DMS114 treated with DMSO at 0.1 percent for 48 hours (cell line): ENCODE data around the gene KCNIP4.

Experiments
- DNase-seq: peaks from one replicate; lab custom pipeline; 2025; ENCODE audit not compliant: unreplicated experiment; lab: John Stamatoyannopoulos, UW

KCNIP4 gene

DNA sequence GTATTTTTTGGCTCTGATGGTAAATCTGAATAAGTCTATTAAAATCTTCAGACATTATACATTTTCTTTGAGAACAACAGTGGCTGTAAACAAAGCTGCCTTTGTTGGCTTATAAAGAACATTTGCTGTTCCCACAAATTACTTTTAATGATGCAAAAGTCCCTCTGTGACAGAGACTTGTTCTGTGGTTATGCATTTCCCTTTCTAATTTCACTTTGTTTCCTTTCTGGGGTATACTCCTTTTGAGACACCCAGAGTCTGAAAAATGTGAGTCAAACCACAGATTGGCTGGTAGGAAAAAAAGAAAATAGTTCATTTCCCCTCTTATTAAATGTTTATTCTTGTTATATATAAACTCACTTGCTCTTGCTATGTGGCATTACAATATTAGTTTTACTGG is 845.9 kb downstream of the KCNIP4 start:
- DNase-seq: no peak

DNA sequence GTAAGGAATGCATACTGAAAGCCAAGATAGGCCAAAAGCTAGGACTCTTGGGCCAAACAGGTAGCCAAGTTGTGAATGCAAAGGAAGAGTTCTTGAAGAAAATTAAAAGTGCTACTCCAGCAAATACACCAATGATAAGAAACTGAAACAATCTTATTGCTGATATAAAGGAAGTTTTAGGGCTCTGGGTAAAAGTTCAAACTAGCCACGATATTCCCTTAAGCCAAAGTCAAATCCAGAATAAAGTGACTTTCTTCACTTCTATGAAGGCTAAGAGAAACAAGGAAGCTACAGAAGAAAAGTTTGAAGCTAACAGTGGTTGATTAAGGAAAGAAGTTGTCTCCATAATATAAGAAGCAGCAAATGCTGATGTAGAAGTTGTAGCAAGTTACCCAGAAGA is 850.7 kb downstream of the KCNIP4 start:
- no peak for DNase-seq

DNA sequence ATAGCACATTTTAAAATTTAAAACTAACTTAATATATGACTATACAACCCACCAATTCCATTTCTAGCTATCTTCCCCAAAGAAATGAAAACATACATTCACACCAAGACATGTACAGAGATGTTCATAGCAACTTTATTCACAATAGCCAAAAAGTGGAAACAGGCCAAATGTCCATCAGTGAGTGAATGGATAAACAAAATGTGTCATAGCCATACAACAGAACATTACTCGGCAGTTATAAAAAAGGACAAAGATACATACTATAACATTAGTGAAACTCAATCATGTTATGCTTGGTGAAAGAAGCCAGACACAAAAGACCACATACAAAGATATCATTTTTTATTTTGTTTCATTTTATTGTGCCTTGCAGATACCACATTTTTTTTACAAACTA is 851.5 kb downstream of the KCNIP4 start:
- DNase-seq: no peak

DNA sequence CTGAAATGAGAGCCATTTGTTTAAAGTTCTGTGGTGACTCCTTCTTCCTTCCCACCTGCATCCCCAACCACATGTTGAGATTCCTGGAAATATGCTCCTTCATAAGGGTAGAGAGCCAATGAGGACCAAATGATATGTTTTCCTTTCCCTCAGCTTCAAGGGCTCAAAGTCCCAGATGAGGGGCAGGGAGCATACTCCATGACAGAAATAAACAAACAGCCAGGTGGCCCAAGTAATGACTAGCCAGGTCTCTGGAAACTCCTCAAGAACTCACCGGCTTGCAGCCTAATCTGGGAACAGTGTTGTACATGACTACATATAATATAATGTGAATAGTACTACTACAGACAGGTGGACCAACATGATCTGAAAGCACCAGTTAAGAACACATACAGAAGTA is 856.0 kb downstream of the KCNIP4 start:
- no peak for DNase-seq

DNA sequence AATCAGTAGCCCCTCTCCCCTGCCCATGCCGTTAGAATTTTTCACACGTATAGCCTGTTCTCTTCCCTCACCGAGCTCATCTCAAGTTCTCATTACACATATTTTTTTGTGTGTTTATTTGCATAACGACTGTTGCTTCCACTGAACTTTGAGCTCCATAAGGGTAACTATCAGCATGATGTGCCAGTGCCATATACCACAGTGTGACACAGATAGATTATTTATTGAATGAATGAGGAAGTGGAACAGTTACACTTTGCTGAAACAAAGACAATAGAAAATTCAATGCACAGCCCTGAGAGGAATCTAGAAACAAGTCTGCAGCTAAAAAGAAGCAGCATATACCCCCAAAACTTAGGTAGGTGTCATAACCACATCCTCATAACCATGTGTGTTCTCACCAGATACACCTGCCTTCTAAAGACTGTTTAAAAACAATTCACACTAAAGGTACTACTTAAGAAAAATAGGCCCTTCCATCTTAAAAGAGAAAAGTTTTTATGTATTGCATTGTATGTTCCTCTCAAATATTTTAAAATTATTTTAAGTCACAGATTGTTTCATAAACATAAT is 858.4 kb downstream of the KCNIP4 start:
- DNase-seq: no peak

DNA sequence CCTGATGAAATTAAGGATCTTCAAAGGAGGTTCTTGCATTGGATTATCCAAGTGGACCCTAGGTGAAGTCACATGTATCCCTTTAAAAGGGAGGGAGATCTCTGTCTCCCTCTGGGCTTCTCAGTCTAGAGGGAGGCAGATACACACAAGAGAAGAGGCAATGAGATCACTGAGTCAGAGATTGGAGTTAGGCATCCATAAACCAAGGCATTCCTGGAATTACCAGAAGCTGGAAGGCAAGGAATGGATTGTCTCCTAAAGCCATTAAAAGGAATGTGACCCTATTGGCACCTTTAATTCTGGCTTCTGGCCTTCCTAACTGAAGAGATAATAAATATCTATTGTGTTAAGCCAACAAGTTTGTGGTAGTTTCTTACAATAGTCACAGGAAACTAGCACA is 865.2 kb downstream of the KCNIP4 start:
- no peak for DNase-seq

DNA sequence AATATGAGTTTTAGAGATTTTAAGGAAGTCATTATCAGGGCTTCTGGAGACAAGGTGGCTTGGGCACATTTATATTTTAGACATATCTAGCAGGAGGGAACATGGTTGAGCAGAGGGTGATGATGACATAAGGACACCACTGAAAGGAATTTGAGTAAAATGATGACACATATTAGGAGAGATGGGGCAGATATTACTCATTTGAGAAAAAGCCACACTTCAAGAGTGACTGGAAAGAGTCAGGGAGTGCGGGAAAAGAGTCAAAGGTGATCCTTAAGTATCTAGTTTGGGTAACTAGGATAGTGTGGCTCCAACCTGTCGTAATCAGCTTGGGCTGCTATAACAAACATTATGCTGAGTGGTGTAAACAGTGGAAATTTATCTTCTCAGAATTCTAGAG is 870.6 kb downstream of the KCNIP4 start:
- no peak for DNase-seq

DNA sequence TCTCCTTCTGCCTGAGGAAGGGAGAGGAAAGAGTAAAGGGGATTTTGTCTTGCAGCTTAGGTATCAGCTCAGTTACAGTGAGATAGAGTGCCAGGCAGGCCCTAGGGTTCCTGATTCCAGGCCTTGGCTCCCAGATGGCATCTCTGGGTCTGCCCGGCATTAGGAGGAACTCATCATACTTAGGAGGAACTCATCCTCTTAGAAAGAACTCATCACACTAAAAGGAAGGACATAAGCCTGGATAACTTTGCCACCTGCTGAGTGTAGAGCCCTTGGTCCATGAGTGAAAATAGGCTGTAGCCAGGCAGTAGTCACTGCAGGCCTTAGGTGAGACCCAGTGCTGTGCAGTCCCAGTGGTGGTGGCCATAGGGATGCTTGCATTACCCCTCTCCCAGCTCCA is 881.2 kb downstream of the KCNIP4 start:
- DNase-seq: no peak

DNA sequence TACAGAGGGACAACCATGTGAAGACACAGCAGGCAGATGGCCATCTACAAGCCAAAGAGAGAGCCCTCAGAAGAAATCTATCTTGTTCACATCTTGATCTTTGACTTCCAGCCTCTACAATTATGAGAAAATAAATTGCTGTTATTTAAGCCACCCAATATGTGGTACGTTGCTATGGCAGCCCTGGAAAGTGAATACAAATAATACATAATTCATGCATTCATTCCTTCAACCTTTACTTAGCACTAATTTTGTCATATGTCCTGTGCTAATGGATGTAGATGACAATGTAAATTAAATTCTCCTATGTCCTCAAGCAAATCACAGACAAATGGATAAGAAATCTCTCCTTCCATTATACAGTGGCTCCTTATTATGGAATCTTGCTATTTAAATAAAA is 886.7 kb downstream of the KCNIP4 start:
- DNase-seq: no peak

DNA sequence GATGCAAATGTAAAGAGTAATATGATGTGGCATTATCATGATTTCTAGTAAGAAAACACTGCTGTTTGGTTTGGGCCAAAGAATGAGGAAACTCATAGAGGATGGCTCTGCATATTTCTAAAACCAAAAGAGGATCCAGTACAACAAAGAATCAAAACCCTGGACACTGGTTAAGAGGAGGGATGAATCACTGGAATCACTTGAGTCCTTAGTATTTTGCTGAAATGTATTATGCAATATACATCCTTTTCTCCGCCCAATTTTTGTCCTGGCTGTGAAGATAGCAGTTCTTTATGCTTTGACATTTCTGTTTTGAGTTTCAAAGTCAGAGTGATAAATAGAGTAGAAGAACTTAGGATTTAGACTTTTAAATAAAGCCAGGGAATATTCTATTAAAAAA is 902.4 kb downstream of the KCNIP4 start:
- no peak for DNase-seq

DNA sequence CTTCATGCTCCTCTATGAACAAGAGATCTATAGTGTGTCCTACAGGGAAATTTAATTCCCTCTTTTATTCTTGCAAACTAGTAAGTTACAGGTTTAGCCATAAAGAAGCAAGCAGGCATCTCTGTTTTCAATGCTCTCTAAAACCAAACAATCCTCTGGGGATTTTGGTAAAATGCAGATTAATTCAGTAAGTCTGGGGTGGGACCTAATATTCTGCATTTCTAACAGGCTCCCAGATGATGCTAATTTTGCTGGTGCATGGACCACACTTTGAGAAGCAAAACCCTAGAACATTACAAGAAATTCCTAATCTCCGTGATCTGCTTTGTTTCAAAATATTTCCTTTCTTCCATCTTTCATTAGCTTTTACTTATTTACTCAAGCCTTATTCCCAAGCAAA is 903.5 kb downstream of the KCNIP4 start:
- DNase-seq: no peak

DNA sequence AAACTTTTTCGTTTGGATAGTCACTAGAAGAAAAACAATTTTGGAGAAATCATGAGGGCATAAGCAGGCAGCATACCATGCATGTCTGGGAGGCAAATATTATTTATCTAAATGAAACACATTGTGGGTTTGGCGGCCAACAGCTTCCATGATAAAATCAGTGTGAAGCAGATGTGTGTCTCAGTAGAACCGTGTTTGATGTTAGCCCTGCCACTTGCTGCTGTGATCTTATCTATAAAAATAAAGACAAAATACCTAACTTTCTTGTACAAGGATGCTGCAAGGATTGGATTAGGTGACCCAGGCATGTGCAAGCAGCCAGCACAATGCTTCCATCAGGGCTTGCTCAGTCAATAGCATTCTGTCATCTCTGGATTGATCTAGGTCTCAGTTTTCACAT is 906.9 kb downstream of the KCNIP4 start:
- DNase-seq: no peak

DNA sequence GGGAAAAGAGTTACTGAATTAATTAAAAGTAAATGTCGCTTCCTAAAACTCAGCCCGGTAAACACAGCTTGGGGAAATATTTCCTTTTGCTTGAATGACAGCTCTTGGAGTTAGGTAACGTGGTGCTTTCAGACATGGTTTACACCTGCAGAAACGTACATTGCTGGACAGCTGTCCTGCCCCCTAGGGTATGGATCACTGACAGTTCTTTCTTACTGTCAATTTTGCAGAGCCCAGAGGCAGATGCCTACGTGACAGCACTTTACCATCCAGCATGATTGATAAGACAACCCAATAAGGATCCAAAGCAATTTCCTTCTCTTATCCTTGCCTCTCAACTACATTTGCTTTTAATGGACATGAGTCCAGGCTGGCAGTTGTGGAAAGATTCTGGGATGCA is 913.8 kb downstream of the KCNIP4 start:
- no peak for DNase-seq

DNA sequence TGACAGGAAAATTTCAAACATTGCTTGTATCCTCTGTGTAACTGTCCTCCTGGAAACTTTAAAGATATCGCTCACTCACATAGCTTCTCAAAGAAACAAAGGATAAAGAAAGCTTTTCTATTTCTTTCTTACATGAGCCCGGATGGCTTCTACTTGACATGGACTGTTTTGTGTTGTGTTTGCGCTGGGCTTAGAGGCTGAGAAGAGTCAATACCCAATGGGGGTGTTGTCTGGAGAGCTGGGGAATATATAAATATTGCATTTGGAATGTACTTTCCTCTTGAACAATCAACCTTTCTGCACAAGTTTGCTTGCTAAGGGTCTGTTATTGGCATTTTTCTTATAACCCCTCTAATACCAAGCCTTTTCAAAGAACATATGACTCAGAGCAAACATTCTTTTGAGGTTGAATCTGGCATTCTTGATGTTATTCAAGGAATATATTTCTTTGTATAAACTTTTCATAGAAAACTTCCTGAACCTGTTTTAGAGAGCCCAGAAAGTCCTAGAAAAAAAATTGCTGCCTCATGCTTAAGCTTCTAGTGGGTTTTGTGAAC is 916.4 kb downstream of the KCNIP4 start:
- DNase-seq: no peak

DNA sequence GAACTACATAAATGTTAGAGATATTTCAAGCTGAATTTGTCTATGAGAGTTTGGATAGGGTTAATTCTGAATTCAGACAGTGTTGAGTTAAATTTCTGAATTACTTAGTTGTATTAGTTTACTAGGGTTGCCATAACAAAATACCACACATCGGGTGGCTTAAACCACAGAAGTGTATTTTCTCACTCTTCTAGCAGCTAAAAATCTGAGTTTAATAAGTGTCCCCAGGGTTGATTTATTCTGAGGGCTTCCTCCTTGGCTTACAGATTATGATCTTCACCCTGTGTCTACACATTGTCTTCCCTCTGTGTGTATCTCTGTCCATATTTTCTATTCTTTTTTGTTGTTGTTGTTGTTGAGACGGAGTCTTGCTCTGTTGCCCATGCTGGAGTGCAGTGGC is 929.8 kb downstream of the KCNIP4 start:
- DNase-seq: no peak

DNA sequence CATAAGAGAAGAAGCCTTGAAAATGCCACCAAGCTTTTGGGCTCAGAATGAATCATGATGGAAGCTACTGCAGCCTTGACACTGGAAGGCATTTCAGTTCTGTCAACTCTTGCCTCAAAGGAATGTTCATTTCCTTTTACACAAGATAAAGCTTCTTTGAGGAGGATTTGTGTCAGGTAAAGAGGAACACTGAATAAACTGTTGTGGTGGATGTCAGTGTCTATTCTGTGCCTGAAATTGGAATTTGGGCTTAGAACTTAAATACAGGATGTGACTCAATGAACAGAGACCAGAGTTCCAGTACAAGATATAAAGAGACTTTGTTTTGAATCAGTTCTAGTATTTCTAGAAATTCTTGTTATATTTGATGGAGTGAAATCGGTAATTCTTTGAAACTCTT is 935.1 kb downstream of the KCNIP4 start:
- DNase-seq: no peak

DNA sequence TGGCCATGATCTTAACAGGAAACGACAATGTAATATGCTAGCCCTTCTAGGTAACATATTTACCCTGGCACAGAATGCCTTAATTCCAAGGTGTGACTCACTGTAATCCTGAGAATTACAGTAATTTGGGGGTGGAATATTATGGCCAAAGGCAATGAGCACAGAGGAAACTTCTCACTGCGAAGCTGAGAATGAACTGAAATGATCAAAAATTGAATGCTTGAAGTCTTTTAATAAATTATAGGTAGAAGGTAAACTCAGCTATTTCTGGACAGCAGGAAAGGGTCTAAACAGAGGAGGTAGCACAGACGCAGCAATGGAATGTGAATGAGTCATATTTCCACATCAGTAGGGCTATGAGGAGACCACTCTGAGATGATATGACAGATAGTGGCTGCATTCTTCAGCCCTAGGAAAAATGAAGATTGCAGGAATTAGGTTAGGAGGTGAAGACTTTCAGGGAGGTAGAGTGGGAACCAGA is 935.7 kb downstream of the KCNIP4 start:
- no peak for DNase-seq

DNA sequence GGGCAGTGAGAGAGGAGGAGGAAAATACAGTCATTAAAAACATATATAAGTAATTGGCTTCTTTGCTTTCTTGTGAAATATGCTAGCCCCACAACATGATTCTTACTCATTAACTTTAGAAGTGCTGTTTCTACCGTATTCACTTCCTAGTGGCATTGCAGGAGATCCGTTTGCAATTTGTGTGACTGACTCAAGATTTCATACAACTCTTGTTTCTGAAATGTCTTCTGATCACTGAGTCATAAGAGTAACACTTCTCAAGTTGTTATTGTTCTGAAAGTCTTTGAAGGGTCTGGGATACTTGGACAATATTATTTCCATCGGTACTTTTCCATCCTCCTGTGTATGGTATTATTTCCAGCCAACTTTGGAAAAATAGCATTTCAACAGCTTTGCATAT is 937.5 kb downstream of the KCNIP4 start:
- no peak for DNase-seq

DNA sequence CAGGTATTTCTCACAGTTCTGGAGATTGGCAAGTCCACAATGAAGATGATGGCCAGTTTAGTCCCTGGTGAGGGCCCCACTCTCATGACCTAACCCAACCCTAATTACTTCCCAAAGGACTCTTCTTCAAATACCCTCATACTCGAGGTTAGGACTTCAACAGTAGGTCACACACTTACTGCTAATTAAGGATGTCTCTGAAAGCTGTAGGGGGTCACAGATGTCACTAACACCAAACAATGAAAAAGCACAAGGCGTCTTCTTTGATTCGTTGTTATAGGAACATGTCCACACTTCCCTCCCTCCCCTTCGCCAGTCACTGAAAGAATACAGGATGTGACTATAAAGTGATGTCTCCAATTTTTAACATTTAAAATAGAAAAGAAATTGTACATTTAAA is 938.6 kb downstream of the KCNIP4 start:
- no peak for DNase-seq

DNA sequence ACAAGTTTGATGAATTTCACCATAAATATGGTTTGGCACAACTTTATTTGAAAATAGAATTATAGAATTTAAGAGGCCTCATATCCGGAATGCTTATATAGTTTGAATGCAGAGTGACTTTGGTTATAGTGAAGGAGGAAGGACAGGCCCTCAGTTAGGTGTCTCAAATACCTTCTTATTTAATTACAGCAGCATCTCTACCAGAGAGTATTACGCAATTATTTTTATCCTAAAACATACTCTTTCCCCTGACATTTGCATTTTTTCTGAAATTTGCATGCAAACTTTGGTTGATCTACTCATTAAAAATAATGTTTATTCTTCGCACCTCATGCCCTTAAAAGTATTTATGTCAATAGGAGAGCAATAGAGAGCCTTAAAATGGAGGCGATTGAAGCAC is 942.9 kb downstream of the KCNIP4 start:
- no peak for DNase-seq

DNA sequence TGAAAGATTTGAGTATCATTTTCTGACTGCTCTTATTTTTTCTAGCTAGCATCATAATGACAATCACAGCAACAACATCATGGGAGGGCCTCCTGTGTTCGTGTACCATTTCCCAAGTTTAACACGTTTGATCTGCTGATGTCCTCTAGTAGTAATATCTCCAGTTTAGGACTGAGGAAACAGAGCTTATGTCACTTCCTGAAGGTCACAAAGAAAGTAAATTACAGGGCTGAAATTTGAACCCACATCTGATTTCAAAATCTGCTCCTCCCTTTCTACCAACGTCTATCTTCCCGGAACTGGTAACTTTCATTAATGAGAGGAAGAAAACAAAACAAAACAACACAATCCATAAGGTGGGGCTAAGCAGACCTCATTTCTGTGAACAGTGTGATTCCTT is 945.6 kb downstream of the KCNIP4 start:
- DNase-seq: no peak

DNA sequence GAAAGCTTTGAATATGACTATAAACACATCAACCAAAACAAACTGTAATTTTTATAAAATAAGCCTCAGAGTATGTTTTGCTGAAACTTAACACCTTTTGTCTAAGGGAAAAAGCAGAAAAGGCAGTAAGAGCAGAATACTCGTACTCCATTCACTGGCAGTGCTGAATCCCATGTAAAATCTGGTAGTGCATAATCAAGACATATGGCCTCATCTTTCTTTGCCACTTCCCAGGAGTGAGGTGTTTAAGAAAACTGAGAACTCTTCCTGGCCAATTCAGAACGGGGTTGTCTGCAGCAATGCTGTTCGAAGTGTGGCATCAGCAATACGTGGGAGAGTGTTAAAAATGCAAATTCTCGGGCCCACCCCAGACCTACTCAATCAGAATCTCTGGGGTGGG is 946.3 kb downstream of the KCNIP4 start:
- DNase-seq: no peak

DNA sequence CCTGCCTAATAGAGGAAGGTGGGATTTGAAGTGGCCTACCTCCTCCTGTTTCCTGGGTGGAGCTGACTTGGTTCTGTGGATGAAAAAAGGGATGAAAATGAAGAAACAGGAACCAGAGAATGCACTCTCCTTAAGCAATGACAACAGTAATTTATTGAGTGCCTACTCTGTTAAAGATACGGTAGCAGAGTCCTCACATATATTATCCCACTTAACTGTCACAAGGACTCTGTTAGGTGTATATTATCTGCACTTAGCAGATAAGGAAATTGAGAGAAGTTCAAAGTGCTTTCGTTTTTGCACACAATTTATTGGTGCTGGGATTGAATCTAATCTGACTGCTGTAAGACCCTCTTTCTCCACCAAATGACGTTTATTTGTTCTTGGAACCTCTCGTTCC is 947.1 kb downstream of the KCNIP4 start:
- no peak for DNase-seq
